GM12878 (cell line): ENCODE data around the gene SATB2. TPM values are rescaled to one million over a fixed set of nuclear protein-coding genes. Genes with fewer than 3 reads are reported as not detected.

Experiments used
- ATAC-seq: fragments of 200-7000 bp; cut with Tn5 transposase; 3 replicates; pipeline ENCODE4 v1.9.1; 2020; ENCODE audit warnings: mild to moderate bottlenecking, moderate library complexity
- BruUV-seq: library from RNA; stranded (reverse); fragments of 400-500 nt; replicated peaks from 2 replicates; lab custom pipeline; 2021; lab: Mats Ljungman, UMichigan
- CTCF ChIA-PET: fragments of 300-600 bp; sonication (Branson Sonifier 250); formaldehyde crosslinking; extraction: SDS; loops from one replicate; lab custom pipeline; 2021; ENCODE audit warnings: inconsistent platforms; lab: Yijun Ruan, JAX
- POLR2A ChIA-PET: fragments of 350-600 bp; formaldehyde crosslinking; extraction: SDS; loops from one replicate; lab custom pipeline; 2021; ENCODE audit warnings: inconsistent platforms; lab: Charles Lee
- RAD21 ChIA-PET: fragments of 300-600 bp; sonication (Branson Sonifier 250); formaldehyde crosslinking; loops from one replicate; lab custom pipeline; 2023; ENCODE audit warnings: antibody characterized with exemption; ENCODE audit not compliant: unreplicated experiment; lab: Charles Lee
- SMC1A ChIA-PET: fragments of 300-600 bp; sonication (Branson Sonifier 250); formaldehyde crosslinking; loops from one replicate; lab custom pipeline; 2023; ENCODE audit not compliant: unreplicated experiment, uncharacterized antibody; lab: Charles Lee
- DNase-seq: peaks from one replicate; pipeline ENCODE4 v3.0.0-alpha.2; 2011; ENCODE audit warnings: low read depth, low spot score
- FAIRE-seq: peaks from 3 replicates; lab custom pipeline; 2011; peaks lifted over from hg19 to GRCh38; lab: Jason Lieb, UNC
- H2AFZ ChIP-seq: 2 replicates; pipeline ENCODE4 v1.6.0; 2011; ENCODE audit warnings: low read depth, low read length, control low read depth; ENCODE audit not compliant: control insufficient read depth
- H3K27ac ChIP-seq: 2 replicates; pipeline ENCODE4 v1.5.1; 2011; ENCODE audit warnings: control low read depth; ENCODE audit not compliant: control insufficient read depth, insufficient read depth
- H3K27me3 ChIP-seq, 2 experiments: replicated peaks in 1 of 2; 2 replicates each; pipeline versions ENCODE4 v1.6.0 to v1.6.1; 2011; ENCODE audit warnings: low read length in 1 of 2; ENCODE audit not compliant: control insufficient read depth in 2 of 2, insufficient read depth in 2 of 2
- H3K36me3 ChIP-seq, 2 experiments: 2 replicates each; pipeline ENCODE4 v1.5.1; 2011; ENCODE audit warnings: low read length in 1 of 2; ENCODE audit not compliant: control insufficient read depth in 2 of 2, insufficient read depth in 2 of 2
- H3K4me1 ChIP-seq: 2 replicates; pipeline ENCODE4 v1.6.1; 2011; ENCODE audit warnings: mild to moderate bottlenecking, low read length, moderate library complexity, mixed read lengths; ENCODE audit not compliant: control insufficient read depth, insufficient read depth
- H3K4me2 ChIP-seq: 2 replicates; pipeline ENCODE4 v1.6.0; 2011; ENCODE audit warnings: control low read depth; ENCODE audit not compliant: control insufficient read depth, insufficient read depth
- H3K4me3 ChIP-seq: fragments of 200-600 bp; sonication (generic); 2 replicates; pipeline ENCODE4 v1.5.1; 2016
- H3K79me2 ChIP-seq: 2 replicates; pipeline ENCODE4 v1.6.0; 2011; ENCODE audit warnings: low read length; ENCODE audit not compliant: control insufficient read depth, insufficient read depth
- H3K9ac ChIP-seq: 2 replicates; pipeline ENCODE4 v1.8.0; 2011; ENCODE audit warnings: low read length, control low read depth, mixed read lengths; ENCODE audit not compliant: control insufficient read depth, insufficient read depth
- H3K9me3 ChIP-seq: replicated peaks from 3 replicates; pipeline ENCODE4 v1.5.1; 2011; ENCODE audit warnings: mild to moderate bottlenecking, low read length; ENCODE audit not compliant: control insufficient read depth, insufficient read depth
- H4K20me1 ChIP-seq: 2 replicates; pipeline ENCODE4 v1.6.0; 2011; ENCODE audit not compliant: control insufficient read depth, insufficient read depth
- CHD2 ChIP-seq: IDR thresholded peaks from 2 replicates; pipeline ENCODE4 v1.6.1; 2011; ENCODE audit warnings: low read depth, low read length, improper control_type of control experiment, borderline replicate concordance
- EP300 ChIP-seq, 2 experiments: fragments of 150-350 bp in 1 of 2; IDR thresholded peaks; 2 replicates each; pipeline ENCODE4 v1.6.1; 2011 to 2012; ENCODE audit warnings: low read depth in 2 of 2, low read length in 2 of 2, borderline replicate concordance in 1 of 2, improper control_type of control experiment in 1 of 2, inconsistent platforms in 1 of 2; ENCODE audit not compliant: control insufficient read depth in 1 of 2
- IRF4 ChIP-seq: IDR thresholded peaks from 2 replicates; pipeline ENCODE4 v1.6.1; 2011; ENCODE audit warnings: low read depth, low read length
- KAT2A ChIP-seq: conservative IDR thresholded peaks from 2 replicates; pipeline ENCODE4 v1.6.1; 2011; ENCODE audit warnings: low read depth, low read length; ENCODE audit not compliant: control insufficient read depth
- MEF2B ChIP-seq: fragments of 450-650 bp; IDR thresholded peaks from 2 replicates; pipeline ENCODE4 v1.6.1; 2018; ENCODE audit warnings: mild to moderate bottlenecking, moderate library complexity; ENCODE audit not compliant: partially characterized antibody, poor library complexity, severe bottlenecking
- NFXL1 ChIP-seq: fragments of 450-650 bp; IDR thresholded peaks from 2 replicates; pipeline ENCODE4 v1.6.1; 2017; ENCODE audit warnings: antibody characterized with exemption, mild to moderate bottlenecking, borderline replicate concordance
- PAX8 ChIP-seq: fragments of 450-650 bp; IDR thresholded peaks from 2 replicates; pipeline ENCODE4 v1.6.1; 2017; ENCODE audit warnings: mild to moderate bottlenecking, moderate library complexity
- POLR2AphosphoS2 ChIP-seq: IDR thresholded peaks from 2 replicates; pipeline ENCODE4 v1.6.1; 2011; ENCODE audit warnings: low read depth, mild to moderate bottlenecking, low read length, improper control_type of control experiment, moderate library complexity
- RAD51 ChIP-seq: fragments of 450-650 bp; IDR thresholded peaks from 2 replicates; pipeline ENCODE4 v1.6.1; 2016; ENCODE audit warnings: moderate library complexity, mild to moderate bottlenecking, inconsistent platforms
- RELA ChIP-seq: fragments of 450-650 bp; IDR thresholded peaks from 2 replicates; pipeline ENCODE4 v1.8.0; 2014; ENCODE audit warnings: borderline replicate concordance; ENCODE audit not compliant: partially characterized antibody
- SIN3A ChIP-seq: IDR thresholded peaks from 2 replicates; pipeline ENCODE4 v1.6.1; 2012; ENCODE audit warnings: low read depth, low read length, improper control_type of control experiment
- YBX1 ChIP-seq: fragments of 450-650 bp; IDR thresholded peaks from 2 replicates; pipeline ENCODE4 v1.6.1; 2016; ENCODE audit warnings: antibody characterized with exemption
- WGBS: methylation state at CpG from one replicate; pipeline ENCODE4 v1.1.6; 2016; ENCODE audit warnings: low lambda C conversion rate; ENCODE audit not compliant: insufficient replicate concordance, insufficient coverage; ENCODE audit errors: missing lambda C conversion rate; 5-methylcytosine and 5-hydroxymethylcytosine counted together
- in situ Hi-C: fragments of 300-500 bp; cut with MboI; formaldehyde crosslinking; loops from 9 replicates; pipeline ENCODE4 v1.14.3; 2018; ENCODE audit warnings: mixed read lengths
- intact Hi-C: fragments of 100-400 bp; cut with micrococcal nuclease; formaldehyde crosslinking; loops from one replicate; pipeline ENCODE4 v1.14.2; 2022; ENCODE audit not compliant: unreplicated experiment
- polyA plus RNA-seq, 11 experiments: library from polyadenylated mRNA; depleted of rRNA in 4 of 11; unstranded in 6 of 11; stranded (reverse) in 5 of 11; fragments of >200 nt; fragmentation: Nextera tagmentation in 4 of 11; fragmentation: Illumina TruSeq in 1 of 11; extraction: Ambion mirVana in 4 of 11; extraction: Trizol in 1 of 11; gene quantifications; 1 replicate in 1 of 11; 2 replicates in 10 of 11; pipeline versions ENCODE4 v1.2.1 to v1.2.3, GENCODE V29; 2011 to 2016; ENCODE audit warnings: inconsistent platforms in 2 of 11, missing spikeins in 2 of 11, low read depth in 1 of 11
- total RNA-seq, 4 experiments: library from RNA; depleted of rRNA in 3 of 4; stranded (reverse); fragments of >200 nt in 3 of 4; fragmentation: Illumina TruSeq in 1 of 4; extraction: Trizol in 1 of 4; gene quantifications; 2 replicates each; pipeline versions ENCODE4 v1.2.1 to v1.2.3, GENCODE V29; 2013 to 2021
- TF ChIP-seq, protein P1 (sequence below): fragments of 150-350 bp; IDR thresholded peaks from 2 replicates; pipeline ENCODE4 v1.6.1; 2014; ENCODE audit warnings: mild to moderate bottlenecking, low read depth, low read length
- TF ChIP-seq, protein P2 (sequence below): IDR thresholded peaks from 2 replicates; pipeline ENCODE4 v1.6.1; 2012; ENCODE audit warnings: low read depth, low read length, improper control_type of control experiment
- TF ChIP-seq, protein P3 (sequence below): IDR thresholded peaks from 2 replicates; pipeline ENCODE4 v1.6.1; 2011; ENCODE audit warnings: low read depth, low read length, improper control_type of control experiment, borderline replicate concordance

The SATB2 gene
- total and polyA plus RNA-seq, 10 of the 15 experiments (the other 5 are each of a cell fraction or from before 2014, with no cell fraction given) = 0.03 to 0.56 (median 0.08) TPM; not detected in 3

GRCh38 chr2:199495147-199495546, 37.4 kb upstream of the SATB2 start (continued):
- TF ChIP-seq MEF2B (no peak), SIN3A (no peak), EP300 (IDR thresholded peaks at IDR 0.05; ENCODE audit: borderline replicate concordance in 1 of 2, control insufficient read depth in 1 of 2, low read depth in 2 of 2, low read length in 2 of 2) (no peak)
- TF ChIP-seq, protein P1, sequence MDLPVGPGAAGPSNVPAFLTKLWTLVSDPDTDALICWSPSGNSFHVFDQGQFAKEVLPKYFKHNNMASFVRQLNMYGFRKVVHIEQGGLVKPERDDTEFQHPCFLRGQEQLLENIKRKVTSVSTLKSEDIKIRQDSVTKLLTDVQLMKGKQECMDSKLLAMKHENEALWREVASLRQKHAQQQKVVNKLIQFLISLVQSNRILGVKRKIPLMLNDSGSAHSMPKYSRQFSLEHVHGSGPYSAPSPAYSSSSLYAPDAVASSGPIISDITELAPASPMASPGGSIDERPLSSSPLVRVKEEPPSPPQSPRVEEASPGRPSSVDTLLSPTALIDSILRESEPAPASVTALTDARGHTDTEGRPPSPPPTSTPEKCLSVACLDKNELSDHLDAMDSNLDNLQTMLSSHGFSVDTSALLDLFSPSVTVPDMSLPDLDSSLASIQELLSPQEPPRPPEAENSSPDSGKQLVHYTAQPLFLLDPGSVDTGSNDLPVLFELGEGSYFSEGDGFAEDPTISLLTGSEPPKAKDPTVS = no peak

DNA sequence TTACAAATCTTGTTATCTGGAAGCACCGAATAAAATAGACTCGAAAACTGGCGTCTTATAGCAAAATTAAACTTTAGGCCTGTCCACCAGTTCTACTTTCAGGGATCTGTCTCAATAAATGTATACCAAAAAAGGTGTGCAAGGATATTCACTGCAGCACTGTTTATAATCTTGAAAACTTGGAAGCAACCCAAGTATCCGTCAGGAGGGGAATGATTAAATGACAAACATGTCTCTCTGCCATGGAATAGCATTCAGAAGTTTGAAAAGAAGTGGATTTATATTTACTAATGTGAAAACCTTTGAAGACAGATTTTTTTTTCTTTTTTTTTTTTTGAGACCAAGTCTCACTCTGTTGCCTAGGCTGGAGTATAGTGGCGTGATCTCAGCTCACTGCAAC, 32.3 kb upstream of the SATB2 start:
- DNase-seq = no peak
- Histone ChIP-seq H2AFZ (no peak overlapping the region), H3K4me2 (no peak overlapping the region), H3K27ac (no peak overlapping the region), H4K20me1 (no peaks in the 10 kb centered on the region), H3K27me3 (no peaks in the 10 kb centered on the region), H3K9ac (no peak overlapping the region), H3K4me3 (no peak overlapping the region), H3K9me3 (no peaks in the 10 kb centered on the region), H3K79me2 (no peaks in the 10 kb centered on the region), H3K4me1 (no peaks in the 10 kb centered on the region), H3K36me3 (no peaks in the 10 kb centered on the region)
- ChIA-PET SMC1A (interaction anchor here (7.9 kb wide), 1 partner anchor 1177 kb away, joined by 130 read pairs; no protein-coding TSS in a partner anchor), RAD21 (interaction anchor here (2.1 to 7.2 kb wide), 2 partner anchors 1115 to 1177 kb away, joined by 12 to 132 read pairs; no protein-coding TSS in a partner anchor), CTCF (interaction anchor here (0.7 to 8.9 kb wide), 12 partner anchors 11 to 1174 kb away, joined by 3 to 311 read pairs (median 8); no protein-coding TSS in a partner anchor), POLR2A (no interaction called here)
- BruUV-seq = no TSS peak
- FAIRE-seq = no peak
- intact Hi-C loops = no loop called here
- no peak for ATAC-seq
- TF ChIP-seq NFXL1 = no peak
- no peak for TF ChIP-seq RELA
- TF ChIP-seq POLR2AphosphoS2 = no peak
- no peak for TF ChIP-seq YBX1
- TF ChIP-seq, protein P2, sequence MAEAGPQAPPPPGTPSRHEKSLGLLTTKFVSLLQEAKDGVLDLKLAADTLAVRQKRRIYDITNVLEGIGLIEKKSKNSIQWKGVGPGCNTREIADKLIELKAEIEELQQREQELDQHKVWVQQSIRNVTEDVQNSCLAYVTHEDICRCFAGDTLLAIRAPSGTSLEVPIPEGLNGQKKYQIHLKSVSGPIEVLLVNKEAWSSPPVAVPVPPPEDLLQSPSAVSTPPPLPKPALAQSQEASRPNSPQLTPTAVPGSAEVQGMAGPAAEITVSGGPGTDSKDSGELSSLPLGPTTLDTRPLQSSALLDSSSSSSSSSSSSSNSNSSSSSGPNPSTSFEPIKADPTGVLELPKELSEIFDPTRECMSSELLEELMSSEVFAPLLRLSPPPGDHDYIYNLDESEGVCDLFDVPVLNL = no peak
- TF ChIP-seq PAX8 = no peak
- no peak for TF ChIP-seq RAD51
- TF ChIP-seq KAT2A = no peak
- TF ChIP-seq CHD2 = no peak
- TF ChIP-seq IRF4 = no peak
- TF ChIP-seq, protein P3, sequence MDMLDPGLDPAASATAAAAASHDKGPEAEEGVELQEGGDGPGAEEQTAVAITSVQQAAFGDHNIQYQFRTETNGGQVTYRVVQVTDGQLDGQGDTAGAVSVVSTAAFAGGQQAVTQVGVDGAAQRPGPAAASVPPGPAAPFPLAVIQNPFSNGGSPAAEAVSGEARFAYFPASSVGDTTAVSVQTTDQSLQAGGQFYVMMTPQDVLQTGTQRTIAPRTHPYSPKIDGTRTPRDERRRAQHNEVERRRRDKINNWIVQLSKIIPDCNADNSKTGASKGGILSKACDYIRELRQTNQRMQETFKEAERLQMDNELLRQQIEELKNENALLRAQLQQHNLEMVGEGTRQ = no peak
- in situ Hi-C loops = loop anchor here (5.0 kb wide), 1 partner anchor 1178 kb away; no protein-coding TSS in a partner anchor
- 19% methylated on average over 5 of the region's 5 CpGs for WGBS
